Measurements from ENCODE around the gene DNASE1L3. TPM values are rescaled to one million over a fixed set of nuclear protein-coding genes. Genes with fewer than 3 reads are reported as not detected.
A peak's percentile ranks its signal among the peaks of the same experiment; 100 is the strongest.

DNASE1L3 gene
- total RNA-seq, 1 donor from 2014 or later: not detected

GRCh38 chr3:58223855-58224254, 13.1 kb upstream of the DNASE1L3 start:
- H3K4me3 Mint-ChIP-seq (ENCODE audit: unreplicated experiment): no peak overlapping the region
- no peaks in the 10 kb centered on the region for H3K36me3 Mint-ChIP-seq (ENCODE audit: unreplicated experiment)
- H3K27ac Mint-ChIP-seq (ENCODE audit: unreplicated experiment): no peak overlapping the region
- TF ChIP-seq, protein P1, sequence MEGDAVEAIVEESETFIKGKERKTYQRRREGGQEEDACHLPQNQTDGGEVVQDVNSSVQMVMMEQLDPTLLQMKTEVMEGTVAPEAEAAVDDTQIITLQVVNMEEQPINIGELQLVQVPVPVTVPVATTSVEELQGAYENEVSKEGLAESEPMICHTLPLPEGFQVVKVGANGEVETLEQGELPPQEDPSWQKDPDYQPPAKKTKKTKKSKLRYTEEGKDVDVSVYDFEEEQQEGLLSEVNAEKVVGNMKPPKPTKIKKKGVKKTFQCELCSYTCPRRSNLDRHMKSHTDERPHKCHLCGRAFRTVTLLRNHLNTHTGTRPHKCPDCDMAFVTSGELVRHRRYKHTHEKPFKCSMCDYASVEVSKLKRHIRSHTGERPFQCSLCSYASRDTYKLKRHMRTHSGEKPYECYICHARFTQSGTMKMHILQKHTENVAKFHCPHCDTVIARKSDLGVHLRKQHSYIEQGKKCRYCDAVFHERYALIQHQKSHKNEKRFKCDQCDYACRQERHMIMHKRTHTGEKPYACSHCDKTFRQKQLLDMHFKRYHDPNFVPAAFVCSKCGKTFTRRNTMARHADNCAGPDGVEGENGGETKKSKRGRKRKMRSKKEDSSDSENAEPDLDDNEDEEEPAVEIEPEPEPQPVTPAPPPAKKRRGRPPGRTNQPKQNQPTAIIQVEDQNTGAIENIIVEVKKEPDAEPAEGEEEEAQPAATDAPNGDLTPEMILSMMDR (IDR thresholded peaks at IDR 0.05): no peak
- H3K27me3 Mint-ChIP-seq (ENCODE audit: unreplicated experiment): peaks cover 35% of the 10 kb centered on the region
- peaks cover 4% of the 10 kb centered on the region for H3K9me3 Mint-ChIP-seq (ENCODE audit: unreplicated experiment)
- H3K4me1 Mint-ChIP-seq (ENCODE audit: unreplicated experiment): no peaks in the 10 kb centered on the region
- no peak for DNase-seq (ENCODE audit: extremely low spot score, unreplicated experiment)

DNA sequence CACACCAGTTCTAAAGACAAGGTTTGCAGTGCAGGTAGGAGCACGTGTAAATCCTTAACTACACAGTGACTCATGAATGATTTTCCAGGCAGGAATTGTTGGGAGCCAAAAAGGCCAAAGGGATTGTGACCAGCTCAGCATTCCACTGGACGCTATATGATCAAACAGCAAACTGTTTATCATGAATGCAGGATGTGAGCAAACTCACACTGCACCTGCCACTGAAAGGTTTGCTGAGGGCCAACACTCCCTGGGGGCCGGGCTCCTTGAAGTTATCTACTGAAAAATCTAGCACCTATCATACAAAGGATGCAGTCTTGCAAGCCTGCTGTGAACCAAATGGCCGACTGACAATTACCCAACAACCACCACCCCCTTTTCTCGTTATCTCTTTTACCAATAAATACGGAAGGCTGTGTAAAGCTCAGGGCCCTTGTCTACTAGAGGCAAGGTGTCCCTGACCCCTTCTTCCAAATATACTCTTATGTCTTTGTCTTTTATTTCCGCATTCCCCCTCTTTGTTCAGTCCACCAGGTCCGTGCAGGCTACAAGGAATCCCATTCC, 11.5 kb upstream of the DNASE1L3 start:
- Mint-ChIP-seq H3K9me3 (ENCODE audit: unreplicated experiment) (peaks cover 4% of the 10 kb centered on the region), H3K36me3 (ENCODE audit: unreplicated experiment) (no peaks in the 10 kb centered on the region), H3K27ac (ENCODE audit: unreplicated experiment) (no peak overlapping the region), H3K4me1 (ENCODE audit: unreplicated experiment) (peaks cover 3% of the 10 kb centered on the region), H3K4me3 (ENCODE audit: unreplicated experiment) (no peak overlapping the region), H3K27me3 (ENCODE audit: unreplicated experiment) (peaks cover 27% of the 10 kb centered on the region)
- TF ChIP-seq, protein P1 (IDR thresholded peaks at IDR 0.05): no peak
- no peak for DNase-seq (ENCODE audit: extremely low spot score, unreplicated experiment)

GRCh38 chr3:58218904-58219303, 8.1 kb upstream of the DNASE1L3 start:
- DNase-seq (ENCODE audit: extremely low spot score, unreplicated experiment): no peak
- H3K4me3 Mint-ChIP-seq (ENCODE audit: unreplicated experiment): no peak overlapping the region
- peaks cover 21% of the 10 kb centered on the region for H3K27me3 Mint-ChIP-seq (ENCODE audit: unreplicated experiment)
- TF ChIP-seq, protein P1 (IDR thresholded peaks at IDR 0.05): no peak
- H3K27ac Mint-ChIP-seq (ENCODE audit: unreplicated experiment): no peak overlapping the region
- no peaks in the 10 kb centered on the region for H3K36me3 Mint-ChIP-seq (ENCODE audit: unreplicated experiment)
- H3K9me3 Mint-ChIP-seq (ENCODE audit: unreplicated experiment): peaks cover 4% of the 10 kb centered on the region
- H3K4me1 Mint-ChIP-seq (ENCODE audit: unreplicated experiment): peaks cover 9% of the 10 kb centered on the region

GRCh38 chr3:58217209-58217811, 6.5 kb upstream of the DNASE1L3 start:
- TF ChIP-seq, protein P1 (IDR thresholded peaks at IDR 0.05): peak; percentile 89
- Mint-ChIP-seq H3K27me3 (ENCODE audit: unreplicated experiment) (peaks cover 28% of the 10 kb centered on the region), H3K36me3 (ENCODE audit: unreplicated experiment) (no peaks in the 10 kb centered on the region), H3K9me3 (ENCODE audit: unreplicated experiment) (peaks cover 4% of the 10 kb centered on the region), H3K4me3 (ENCODE audit: unreplicated experiment) (no peak overlapping the region), H3K4me1 (ENCODE audit: unreplicated experiment) (peaks cover 9% of the 10 kb centered on the region), H3K27ac (ENCODE audit: unreplicated experiment) (no peak overlapping the region)
- no peak for DNase-seq (ENCODE audit: extremely low spot score, unreplicated experiment)

GRCh38 chr3:58216496-58217195, 5.9 kb upstream of the DNASE1L3 start:
- TF ChIP-seq, protein P1 (IDR thresholded peaks at IDR 0.05): no peak
- H3K27ac Mint-ChIP-seq (ENCODE audit: unreplicated experiment): no peak overlapping the region
- peaks cover 9% of the 10 kb centered on the region for H3K4me1 Mint-ChIP-seq (ENCODE audit: unreplicated experiment)
- H3K36me3 Mint-ChIP-seq (ENCODE audit: unreplicated experiment): no peaks in the 10 kb centered on the region
- peaks cover 4% of the 10 kb centered on the region for H3K9me3 Mint-ChIP-seq (ENCODE audit: unreplicated experiment)
- DNase-seq (ENCODE audit: extremely low spot score, unreplicated experiment): no peak
- peaks cover 32% of the 10 kb centered on the region for H3K27me3 Mint-ChIP-seq (ENCODE audit: unreplicated experiment)
- no peak overlapping the region for H3K4me3 Mint-ChIP-seq (ENCODE audit: unreplicated experiment)

All from osteocyte (in vitro differentiated cells).